Right cardiac atrium (tissue), 5 donors: Measurements from ENCODE around the gene AP3S2. TPM values are rescaled to one million over a fixed set of nuclear protein-coding genes. Genes with fewer than 3 reads are reported as not detected.

ENCODE experiments used
- ATAC-seq, 2 donors: fragments of 200-7000 bp; cut with Tn5 transposase; one replicate each; pipeline versions ENCODE4 v1.8.0 to v1.9.1; 2020; ENCODE audit warnings: moderate library complexity in 2 of 2, mild to moderate bottlenecking in 1 of 2
- DNase-seq, 3 donors: peaks; one replicate each; pipeline ENCODE4 v3.0.0-alpha.2; 2020
- H3K27ac ChIP-seq: one replicate; pipeline ENCODE4 v1.5.1; 2013; ENCODE audit warnings: mild to moderate bottlenecking, low read length, control low read depth, moderate library complexity
- H3K27me3 ChIP-seq: one replicate; pipeline ENCODE4 v1.6.1; 2013; ENCODE audit not compliant: control insufficient read depth, insufficient read depth
- H3K4me1 ChIP-seq: one replicate; pipeline ENCODE4 v1.6.1; 2013; ENCODE audit warnings: low read length; ENCODE audit not compliant: control insufficient read depth, insufficient read depth
- H3K4me3 ChIP-seq: one replicate; pipeline ENCODE4 v1.5.1; 2013; ENCODE audit warnings: low read length, control low read depth
- H3K9me3 ChIP-seq: one replicate; pipeline ENCODE4 v1.6.1; 2013; ENCODE audit warnings: low read length; ENCODE audit not compliant: control insufficient read depth
- WGBS: extraction: QIAGEN DNeasy Blood & Tissue Kit; methylation state at CpG from one replicate; pipeline ENCODE4 v1.1.7; 2013; 5-methylcytosine and 5-hydroxymethylcytosine counted together
- intact Hi-C, 4 donors: fragments of 100-400 bp; cut with DNase I; formaldehyde crosslinking; loops; one replicate each; pipeline versions ENCODE4 v1.11.0 to v1.14.0; 2022 to 2023
- polyA plus RNA-seq: library from polyadenylated mRNA; stranded (reverse); fragments of 200-250 nt; gene quantifications from one replicate; pipeline ENCODE4 v1.2.3, GENCODE V29; 2013
- total RNA-seq, 4 donors: library from RNA; stranded (reverse); fragmentation: NEBNext Ultra II Directional; extraction: Animal tissue kit (Norgen Biotek cat#: 25700); gene quantifications; one replicate each; pipeline ENCODE4 v1.2.1, GENCODE V29; 2021
- donor health status: healthy with polysubstance abuse.
- donor health status: DM: no; HTN: yes; CAD: no.
- donor health status: DM: no; HTN: no; CAD: no.
- donor health status: DM: no; HTN: yes; CAD: no; lungs with severe emphysema.
- donor health status: DM: yes; HTN: yes; CAD: no.

The AP3S2 gene
- total and polyA plus RNA-seq, 5 donors: 28.8 to 42.6 (median 40.2) TPM

GRCh38 chr15:89823836-89824606, 69.8 kb downstream of the AP3S2 start:
- intact Hi-C loops: loop anchor here in 1 of 4 donors (10.0 kb wide), 1 partner anchor 59 kb away; no protein-coding TSS in a partner anchor
- ATAC-seq (no peak), DNase-seq (peak in 1 of 3 donors; percentile 20)
- 89% methylated on average over 16 of the region's 16 CpGs for WGBS
- no peak overlapping the region for H3K4me3 ChIP-seq
- peaks cover 11% of the 10 kb centered on the region for H3K4me1 ChIP-seq
- H3K27ac ChIP-seq: no peak overlapping the region
- H3K9me3 ChIP-seq: no peaks in the 10 kb centered on the region
- H3K27me3 ChIP-seq: no peaks in the 10 kb centered on the region

- no peaks in the 10 kb centered on the region for H3K27me3 ChIP-seq
- H3K4me3 ChIP-seq: no peak overlapping the region
- no peaks in the 10 kb centered on the region for H3K9me3 ChIP-seq
- DNase-seq: peak in 2 of 3 donors; percentile 16 to 35
- peak in 1 of 2 donors; percentile 13 for ATAC-seq
- H3K27ac ChIP-seq: no peak overlapping the region
- intact Hi-C loops: loop anchor here in 1 of 4 donors (10.0 kb wide), 1 partner anchor 58 kb away; no protein-coding TSS in a partner anchor
- WGBS: 72% methylated on average over 7 of the region's 7 CpGs
- H3K4me1 ChIP-seq: peaks cover 4% of the 10 kb centered on the region
These were observed 70.7 kb downstream of the AP3S2 start for GRCh38 chr15:89822951-89823711.

GRCh38 chr15:89822611-89822950, 71.2 kb downstream of the AP3S2 start:
- intact Hi-C loops: loop anchor here in 1 of 4 donors (10.0 kb wide), 1 partner anchor 58 kb away; no protein-coding TSS in a partner anchor
- no peak for DNase-seq
- no peak overlapping the region for H3K4me3 ChIP-seq
- no peaks in the 10 kb centered on the region for H3K27me3 ChIP-seq
- no peak overlapping the region for H3K27ac ChIP-seq
- no peaks in the 10 kb centered on the region for H3K4me1 ChIP-seq
- WGBS: 78% methylated on average over 5 of the region's 5 CpGs
- H3K9me3 ChIP-seq: no peaks in the 10 kb centered on the region
- no peak for ATAC-seq

GRCh38 chr15:89822026-89822425, 71.8 kb downstream of the AP3S2 start:
- DNase-seq: no peak

GRCh38 chr15:89820666-89821611, 72.9 kb downstream of the AP3S2 start:
- intact Hi-C loops: loop anchor here in 1 of 4 donors (10.0 kb wide), 1 partner anchor 56 kb away; no protein-coding TSS in a partner anchor
- no peaks in the 10 kb centered on the region for H3K4me1 ChIP-seq
- no peak for DNase-seq
- H3K4me3 ChIP-seq: no peak overlapping the region
- 59% methylated on average over 12 of the region's 12 CpGs for whole genome bisulfite sequencing
- ATAC-seq: peak in 1 of 2 donors; percentile 39
- H3K27ac ChIP-seq: no peak overlapping the region
- no peaks in the 10 kb centered on the region for H3K9me3 ChIP-seq
- no peaks in the 10 kb centered on the region for H3K27me3 ChIP-seq

More at GRCh38 chr15:89822026-89822425, 71.8 kb downstream of the AP3S2 start:
- intact Hi-C loops: loop anchor here in 1 of 4 donors (10.0 kb wide), 1 partner anchor 57 kb away; no protein-coding TSS in a partner anchor
- no peak overlapping the region for H3K27ac ChIP-seq
- H3K4me1 ChIP-seq: no peaks in the 10 kb centered on the region
- H3K9me3 ChIP-seq: no peaks in the 10 kb centered on the region
- WGBS: 65% methylated on average over 11 of the region's 11 CpGs
- no peak for ATAC-seq
- H3K4me3 ChIP-seq: no peak overlapping the region
- H3K27me3 ChIP-seq: no peaks in the 10 kb centered on the region

- Histone ChIP-seq H3K9me3 (no peaks in the 10 kb centered on the region), H3K27ac (no peak overlapping the region), H3K27me3 (no peaks in the 10 kb centered on the region), H3K4me3 (no peak overlapping the region), H3K4me1 (no peaks in the 10 kb centered on the region)
- intact Hi-C loops: no loop called here
- ATAC-seq: peak in 1 of 2 donors; percentile 61
- WGBS: 51% methylated on average over 10 of the region's 10 CpGs
- DNase-seq: peak in 1 of 3 donors; percentile 5
These were observed 75.5 kb downstream of the AP3S2 start for GRCh38 chr15:89818287-89818686.

- ATAC-seq: no peak
- WGBS: 47% methylated on average over 10 of the region's 10 CpGs
- H3K27ac ChIP-seq: no peak overlapping the region
- H3K27me3 ChIP-seq: no peaks in the 10 kb centered on the region
- H3K4me3 ChIP-seq: no peak overlapping the region
- intact Hi-C loops: no loop called here
- H3K9me3 ChIP-seq: no peaks in the 10 kb centered on the region
- H3K4me1 ChIP-seq: no peaks in the 10 kb centered on the region
- peak in 1 of 3 donors; percentile 33 for DNase-seq
These were observed 76.0 kb downstream of the AP3S2 start for GRCh38 chr15:89817701-89818280.

- Histone ChIP-seq H3K27ac (no peak overlapping the region), H3K27me3 (no peaks in the 10 kb centered on the region), H3K9me3 (no peaks in the 10 kb centered on the region), H3K4me1 (peaks cover 6% of the 10 kb centered on the region), H3K4me3 (no peak overlapping the region)
- intact Hi-C loops: no loop called here
- WGBS: 95% methylated on average over 3 of the region's 3 CpGs
- DNase-seq (peak in 1 of 3 donors; percentile 5), ATAC-seq (no peak)
These were observed 78.0 kb downstream of the AP3S2 start for GRCh38 chr15:89815769-89816168.

- DNase-seq (peak in 2 of 3 donors; percentile 13 to 63), ATAC-seq (peak; percentile 3 to 34)
- Histone ChIP-seq H3K27me3 (no peaks in the 10 kb centered on the region), H3K4me3 (peak overlapping the region; percentile 60), H3K9me3 (no peaks in the 10 kb centered on the region), H3K4me1 (peaks cover 8% of the 10 kb centered on the region), H3K27ac (no peak overlapping the region)
- intact Hi-C loops: no loop called here
- 10% methylated on average over 56 of the region's 56 CpGs for WGBS
These were observed 79.6 kb downstream of the AP3S2 start for GRCh38 chr15:89814112-89814742.
